Hippocampal formation (tissue), 2 donors: ENCODE data around the gene PACSIN3.

Source experiments
- DNase-seq, 2 donors: peaks; one replicate each; lab custom pipeline; 2025; lab: John Stamatoyannopoulos, UW

PACSIN3 gene

GRCh38 chr11:47176328-47177228 is 9.7 kb downstream of the PACSIN3 start, which contains the start of gene ARFGAP2:
Gene ARFGAP2 (minus strand): TSS chr11:47176879. CDS start chr11:47176853, 26 bp downstream.
- peak; percentile 93 to 96 for DNase-seq

GRCh38 chr11:47175746-47176327 is 10.4 kb downstream of the PACSIN3 start:
- DNase-seq, result no peak

GRCh38 chr11:47172740-47173336 is 13.4 kb downstream of the PACSIN3 start:
- DNase-seq, result no peak

GRCh38 chr11:47171856-47172255 is 14.4 kb downstream of the PACSIN3 start:
- no peak for DNase-seq

GRCh38 chr11:47171061-47171838 is 15.0 kb downstream of the PACSIN3 start:
- DNase-seq, result no peak

GRCh38 chr11:47166368-47166767 is 19.9 kb downstream of the PACSIN3 start:
- DNase-seq, result no peak

- DNase-seq, result no peak
Observed at GRCh38 chr11:47165253-47165840, 20.9 kb downstream of the PACSIN3 start.

GRCh38 chr11:47164321-47164720 is 21.9 kb downstream of the PACSIN3 start:
- DNase-seq, result no peak

- no peak for DNase-seq
Observed at GRCh38 chr11:47163898-47164297, 22.3 kb downstream of the PACSIN3 start.

GRCh38 chr11:47163193-47163592 is 23.0 kb downstream of the PACSIN3 start:
- DNase-seq, result no peak

GRCh38 chr11:47162426-47162825 is 23.8 kb downstream of the PACSIN3 start:
- no peak for DNase-seq

- no peak for DNase-seq
Observed at GRCh38 chr11:47161890-47162289, 24.3 kb downstream of the PACSIN3 start.

- DNase-seq, result peak; percentile 32 to 42
Observed at GRCh38 chr11:47161134-47161854, 24.9 kb downstream of the PACSIN3 start.

GRCh38 chr11:47160753-47161133 is 25.5 kb downstream of the PACSIN3 start:
- no peak for DNase-seq

GRCh38 chr11:47158242-47158641 is 28.0 kb downstream of the PACSIN3 start:
- peak in 1 of 2 donors; percentile 33 for DNase-seq

GRCh38 chr11:47157805-47158204 is 28.4 kb downstream of the PACSIN3 start:
- DNase-seq, result no peak

- no peak for DNase-seq
Observed at GRCh38 chr11:47156951-47157350, 29.3 kb downstream of the PACSIN3 start.

- DNase-seq, result no peak
Observed at GRCh38 chr11:47156333-47156732, 29.9 kb downstream of the PACSIN3 start.

- DNase-seq, result no peak
Observed at GRCh38 chr11:47155879-47156278, 30.4 kb downstream of the PACSIN3 start.

- DNase-seq, result no peak
Observed at GRCh38 chr11:47154616-47155570, 31.3 kb downstream of the PACSIN3 start.
